Activated CD4-positive, alpha-beta T cell treated with anti-CD3 and anti-CD28 coated beads, Interleukin-2, amount 10 ng/mL, durations not matched to agents 24 days and 14 days (primary cell): ENCODE measurements around the gene BSCL2. TPM values are rescaled to one million over a fixed set of nuclear protein-coding genes. Genes with fewer than 3 reads are reported as not detected.
"Not testable (repeated sequence)": the region's sequence is repeated elsewhere in the genome, so short reads cannot be mapped to it uniquely, and the experiment has no call there.

Experiments used
- DNase-seq: peaks from one replicate; pipeline ENCODE4 v3.0.0; 2022
- H3K27ac Mint-ChIP-seq: one replicate; pipeline ENCODE4 v1.8.0; 2022; ENCODE audit warnings: mild to moderate bottlenecking, mixed read lengths
- H3K27me3 Mint-ChIP-seq: one replicate; pipeline ENCODE4 v1.8.0; 2022; ENCODE audit warnings: mixed read lengths
- H3K36me3 Mint-ChIP-seq: one replicate; pipeline ENCODE4 v1.8.0; 2022; ENCODE audit warnings: low read depth, mild to moderate bottlenecking, mixed read lengths
- H3K4me1 Mint-ChIP-seq: one replicate; pipeline ENCODE4 v1.8.0; 2021; ENCODE audit warnings: mixed read lengths
- H3K4me3 Mint-ChIP-seq: one replicate; pipeline ENCODE4 v1.8.0; 2022; ENCODE audit warnings: mild to moderate bottlenecking, moderate library complexity, mixed read lengths
- H3K9me3 Mint-ChIP-seq: one replicate; pipeline ENCODE4 v1.8.0; 2021; ENCODE audit warnings: mixed read lengths
- intact Hi-C: fragments of 100-400 bp; cut with micrococcal nuclease; formaldehyde crosslinking; loops from one replicate; pipeline ENCODE4 v1.15.1; 2023
- total RNA-seq: library from RNA; stranded (reverse); gene quantifications from 2 replicates; pipeline ENCODE4 v1.2.3, GENCODE V29; 2022

BSCL2 gene
- total RNA-seq, 1 donor from 2014 or later, result 32.4 TPM

DNA sequence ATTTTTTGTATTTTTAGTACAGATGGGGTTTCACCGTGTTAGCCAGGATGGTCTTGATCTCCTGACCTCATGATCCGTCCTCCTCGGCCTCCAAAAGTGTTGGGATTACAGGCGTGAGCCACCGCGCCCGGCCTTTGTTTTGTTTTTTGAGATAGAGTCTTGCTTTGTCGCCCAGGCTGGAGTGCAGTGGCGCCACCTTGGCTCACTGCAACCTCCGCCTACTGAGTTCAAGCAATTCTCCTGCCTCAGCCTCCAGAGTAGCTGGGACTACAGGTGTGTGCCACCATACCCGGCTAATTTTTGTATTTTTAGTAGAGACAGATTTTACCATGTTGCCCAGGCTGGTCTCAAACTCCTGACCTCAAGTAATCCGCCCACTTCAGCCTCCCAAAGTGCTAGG is 56.9 kb downstream of the BSCL2 start:
- Mint-ChIP-seq H3K4me1 (peaks cover 26% of the 10 kb centered on the region), H3K36me3 (peaks cover 24% of the 10 kb centered on the region)
- H3K27ac Mint-ChIP-seq, DNase-seq, H3K27me3 Mint-ChIP-seq, H3K4me3 Mint-ChIP-seq, H3K9me3 Mint-ChIP-seq, intact Hi-C loops: not testable (repeated sequence)

- no peaks in the 10 kb centered on the region for H3K9me3 Mint-ChIP-seq
- peaks cover 30% of the 10 kb centered on the region for H3K4me1 Mint-ChIP-seq
- intact Hi-C loops, result no loop called here
- H3K27ac Mint-ChIP-seq, result no peak overlapping the region
- peaks cover 29% of the 10 kb centered on the region for H3K36me3 Mint-ChIP-seq
- H3K4me3 Mint-ChIP-seq, result no peak overlapping the region
- H3K27me3 Mint-ChIP-seq, result no peaks in the 10 kb centered on the region
- DNase-seq, result no peak
Measured at GRCh38 chr11:62649486-62649885, 57.7 kb downstream of the BSCL2 start.

- no peak overlapping the region for H3K27ac Mint-ChIP-seq
- H3K4me1 Mint-ChIP-seq, result peaks cover 29% of the 10 kb centered on the region
- H3K4me3 Mint-ChIP-seq, result no peak overlapping the region
- no peak for DNase-seq
- H3K9me3 Mint-ChIP-seq, result no peaks in the 10 kb centered on the region
- H3K27me3 Mint-ChIP-seq, result no peaks in the 10 kb centered on the region
- intact Hi-C loops, result no loop called here
- peaks cover 35% of the 10 kb centered on the region for H3K36me3 Mint-ChIP-seq
Measured at GRCh38 chr11:62648967-62649364, 58.3 kb downstream of the BSCL2 start.

DNA sequence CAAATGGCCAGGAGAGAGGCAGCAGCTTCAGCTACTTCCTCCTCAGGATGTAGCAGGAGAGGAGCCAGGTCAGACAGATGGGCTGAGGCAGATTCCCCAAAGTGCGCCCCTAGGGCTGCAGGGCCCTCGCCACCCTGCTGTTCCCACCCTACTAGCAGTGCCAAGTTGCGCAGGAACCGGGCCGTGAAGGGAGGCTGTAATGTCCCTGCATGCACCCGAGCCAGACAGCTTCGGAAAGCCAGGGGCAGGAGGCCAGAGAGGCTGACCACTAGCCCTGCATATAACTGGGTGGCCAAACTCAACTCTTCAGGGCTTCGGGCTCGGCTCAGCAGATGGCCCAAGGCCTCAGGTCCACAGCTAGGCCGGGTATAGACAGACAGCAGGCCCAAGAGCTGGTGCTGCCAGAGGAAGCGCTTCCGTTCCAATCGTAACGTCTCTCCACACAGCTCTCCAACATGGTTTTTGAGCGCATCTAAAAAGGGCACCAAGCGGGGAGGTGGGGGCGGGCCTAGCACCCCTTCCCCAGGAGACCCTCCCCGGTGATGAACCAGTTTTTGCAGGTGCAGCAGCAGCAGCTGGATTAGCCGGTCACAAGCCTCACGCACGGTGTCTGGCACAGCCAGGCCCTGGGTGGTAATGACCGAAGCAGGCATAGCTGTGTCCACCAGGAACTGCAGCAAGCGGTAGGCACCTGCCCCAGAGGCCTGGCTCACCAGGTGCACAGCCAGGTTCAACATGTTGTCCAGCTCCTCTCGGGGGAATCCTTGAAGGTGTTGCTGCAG is 58.8 kb downstream of the BSCL2 start:
- H3K36me3 Mint-ChIP-seq, result peaks cover 36% of the 10 kb centered on the region
- H3K27me3 Mint-ChIP-seq, result no peaks in the 10 kb centered on the region
- H3K27ac Mint-ChIP-seq, result no peak overlapping the region
- H3K4me3 Mint-ChIP-seq, result no peak overlapping the region
- intact Hi-C loops, result no loop called here
- DNase-seq, result no peak
- no peaks in the 10 kb centered on the region for H3K9me3 Mint-ChIP-seq
- peaks cover 26% of the 10 kb centered on the region for H3K4me1 Mint-ChIP-seq

DNA sequence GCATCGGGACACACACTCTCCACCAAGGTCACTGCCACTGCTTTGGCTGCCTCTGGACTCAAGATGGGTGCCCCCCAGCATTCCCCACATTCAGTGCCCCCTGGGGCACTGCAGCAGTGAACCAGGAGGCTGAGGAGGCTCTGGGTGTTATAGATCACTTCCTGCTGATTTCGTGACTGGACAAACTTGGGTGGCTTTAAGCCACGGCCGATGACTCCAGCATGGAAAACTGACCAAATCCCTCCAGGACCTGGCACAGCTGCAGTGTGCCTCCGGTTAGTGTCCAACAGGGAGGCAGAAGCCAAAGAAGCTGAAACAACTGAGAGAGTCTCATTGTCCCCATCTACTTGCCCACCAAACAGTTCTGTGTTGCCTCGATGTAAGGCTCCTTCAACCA is 59.6 kb downstream of the BSCL2 start:
- intact Hi-C loops, result loop anchor here (2.0 kb wide), 1 partner anchor 75 kb away; the partner anchor contains the start of gene EEF1G
- no peak overlapping the region for H3K27ac Mint-ChIP-seq

GRCh38 chr11:62646825-62647608 is 60.2 kb downstream of the BSCL2 start:
- DNase-seq, result no peak
- Mint-ChIP-seq H3K27me3 (no peaks in the 10 kb centered on the region), H3K36me3 (peaks cover 41% of the 10 kb centered on the region), H3K27ac (peak overlapping the region; percentile 96), H3K4me3 (peak overlapping the region; percentile 99), H3K4me1 (peaks cover 20% of the 10 kb centered on the region), H3K9me3 (no peaks in the 10 kb centered on the region)
- intact Hi-C loops, result loop anchor here (1.0 to 2.0 kb wide), 6 partner anchors 18 to 81 kb away; partner anchors contain the start of genes C11orf98, CSKMT, EEF1G and ROM1

More for the DNA sequence above, 59.6 kb downstream of the BSCL2 start:
- Mint-ChIP-seq H3K36me3 (peaks cover 42% of the 10 kb centered on the region), H3K4me1 (peaks cover 24% of the 10 kb centered on the region), H3K9me3 (no peaks in the 10 kb centered on the region), H3K27me3 (no peaks in the 10 kb centered on the region), H3K4me3 (no peak overlapping the region)
- DNase-seq, result no peak

DNA sequence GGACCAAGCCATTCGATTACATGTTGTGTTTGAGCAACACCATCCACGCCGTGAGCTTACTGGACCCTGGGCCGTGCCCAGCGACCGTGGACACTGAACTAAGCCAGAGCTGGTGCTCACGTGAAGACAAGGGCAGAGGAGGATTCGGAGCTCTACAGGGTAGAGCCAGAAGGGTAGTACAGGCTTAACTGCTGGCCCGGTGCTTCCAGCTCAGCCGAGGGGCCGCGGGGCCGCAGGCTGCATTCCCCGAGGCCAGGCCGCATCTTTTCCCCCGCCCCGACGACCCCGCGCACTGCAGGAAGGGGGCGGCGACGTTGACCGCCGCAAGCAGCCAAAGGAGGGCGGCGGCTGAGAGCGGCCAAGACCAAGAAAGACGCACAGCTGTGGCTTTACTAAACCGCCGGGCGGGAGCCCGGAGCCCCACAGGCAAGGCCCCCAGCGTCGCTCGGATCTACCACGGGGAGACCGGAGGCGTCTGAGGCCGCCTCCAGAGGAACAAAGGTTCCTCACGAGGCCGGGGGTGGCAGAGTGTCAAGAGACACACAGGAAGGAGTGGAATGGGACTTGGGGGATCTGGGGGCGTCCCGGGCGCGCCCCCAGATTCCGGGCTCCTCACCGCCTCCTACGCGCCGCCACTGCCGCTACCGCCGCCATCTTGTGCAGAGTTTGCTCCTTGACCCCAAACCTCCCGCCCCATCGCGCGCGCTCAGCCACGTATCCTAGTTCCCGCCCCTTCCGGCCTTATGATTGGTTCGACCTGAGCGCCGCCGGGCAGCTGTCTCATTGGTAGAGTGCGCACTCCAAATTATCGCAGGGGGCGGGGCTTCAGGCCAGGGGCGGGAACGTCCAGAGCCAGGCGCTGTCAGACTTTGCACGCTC is 61.0 kb downstream of the BSCL2 start, which contains the start of gene GANAB:
Gene GANAB (minus strand): TSS at position 668 of the 879 bp plus-strand sequence. CDS start 14 bp downstream, at position 654.
- peaks cover 44% of the 10 kb centered on the region for H3K36me3 Mint-ChIP-seq
- H3K9me3 Mint-ChIP-seq, result no peaks in the 10 kb centered on the region
- H3K4me3 Mint-ChIP-seq, result peak within 1 kb of the TSS; percentile 99
- H3K27me3 Mint-ChIP-seq, result no peaks in the 10 kb centered on the region
- peak within 1 kb of the TSS; percentile 96 for H3K27ac Mint-ChIP-seq
- peak; percentile 99 for DNase-seq
- peaks cover 21% of the 10 kb centered on the region for H3K4me1 Mint-ChIP-seq
- intact Hi-C loops, result loop anchor here (1.0 to 2.0 kb wide), 6 partner anchors 19 to 82 kb away; partner anchors contain the start of genes C11orf98, CSKMT, EEF1G and ROM1

- DNase-seq, result no peak
- Mint-ChIP-seq H3K27ac (peak overlapping the region; percentile 96), H3K27me3 (no peaks in the 10 kb centered on the region), H3K4me3 (peak overlapping the region; percentile 99), H3K9me3 (no peaks in the 10 kb centered on the region), H3K36me3 (peaks cover 47% of the 10 kb centered on the region), H3K4me1 (peaks cover 25% of the 10 kb centered on the region)
- intact Hi-C loops, result no loop called here
Measured at GRCh38 chr11:62645671-62645945, 61.6 kb downstream of the BSCL2 start.

DNA sequence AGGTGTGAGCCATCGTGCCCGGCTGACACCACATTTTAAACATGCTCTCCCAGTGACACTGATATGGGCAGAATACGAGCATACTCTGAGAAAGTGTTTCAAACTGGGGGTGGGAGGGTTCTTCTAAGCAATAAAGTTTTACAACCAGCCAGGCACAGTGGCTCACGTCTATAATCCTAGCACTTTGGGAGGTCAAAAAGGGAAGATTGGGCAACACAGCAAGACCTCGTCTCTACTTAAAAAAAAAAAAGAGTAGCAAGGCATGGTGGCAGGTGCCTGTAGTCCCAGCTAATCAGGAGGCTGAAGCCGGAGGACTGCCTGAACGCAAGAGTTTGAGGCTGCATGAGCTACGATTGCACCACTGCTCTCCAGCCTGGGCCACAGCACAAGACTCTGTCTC is 63.0 kb downstream of the BSCL2 start:
- H3K4me3 Mint-ChIP-seq, result peak overlapping the region; percentile 30
- intact Hi-C loops, result no loop called here
- peaks cover 47% of the 10 kb centered on the region for H3K36me3 Mint-ChIP-seq
- H3K27ac Mint-ChIP-seq, result peak overlapping the region; percentile 41
- no peaks in the 10 kb centered on the region for H3K27me3 Mint-ChIP-seq
- peaks cover 34% of the 10 kb centered on the region for H3K4me1 Mint-ChIP-seq
- no peak for DNase-seq
- no peaks in the 10 kb centered on the region for H3K9me3 Mint-ChIP-seq

Other genes with a start within 250 kb of the BSCL2 start
- 88.8 and 91.5 TPM in 2 replicates for gene AHNAK, start 160.6 kb downstream of the BSCL2 start, total RNA-seq
- gene EEF1G, start 133.5 kb downstream of the BSCL2 start, total RNA-seq, result 1,271 and 1,309 TPM in 2 replicates
- 45.3 and 50.9 TPM in 2 replicates for gene TUT1, start 115.9 kb downstream of the BSCL2 start, total RNA-seq
- 219 and 220 TPM in 2 replicates for gene MTA2, start 105.6 kb downstream of the BSCL2 start, total RNA-seq
- gene EML3, start 94.6 kb downstream of the BSCL2 start, total RNA-seq, result 161 and 166 TPM in 2 replicates
- gene ROM1, start 94.2 kb downstream of the BSCL2 start, total RNA-seq, result 2.3 and 3.1 TPM in 2 replicates
- gene B3GAT3, start 85.4 kb downstream of the BSCL2 start, total RNA-seq, result 80.3 and 91.4 TPM in 2 replicates
- 251 and 257 TPM in 2 replicates for gene GANAB, start 60.8 kb downstream of the BSCL2 start, total RNA-seq
- 36.5 and 36.6 TPM in 2 replicates for gene INTS5, start 54.1 kb downstream of the BSCL2 start, total RNA-seq
- gene C11orf98, start 42.2 kb downstream of the BSCL2 start, total RNA-seq, result 143 and 147 TPM in 2 replicates
- gene CSKMT, start 42.1 kb downstream of the BSCL2 start, total RNA-seq, result 59.5 and 60.9 TPM in 2 replicates
- 8.6 and 9.4 TPM in 2 replicates for gene UQCC3, start 35.8 kb downstream of the BSCL2 start, total RNA-seq
- gene LBHD1, start 35.2 kb downstream of the BSCL2 start, total RNA-seq, result 21.5 and 23.0 TPM in 2 replicates
- 118 and 121 TPM in 2 replicates for gene UBXN1, start 28.4 kb downstream of the BSCL2 start, total RNA-seq
- gene LRRN4CL, start 17.9 kb downstream of the BSCL2 start, total RNA-seq, result 0.16 and 0.17 TPM in 2 replicates
- gene GNG3, start 252 bp upstream of the BSCL2 start, total RNA-seq, result 0.24 TPM in 1 of 2 replicates, not detected in the other
- gene HNRNPUL2, start 20.0 kb upstream of the BSCL2 start, total RNA-seq, result 60.5 and 60.6 TPM in 2 replicates
- gene TTC9C, start 21.1 kb upstream of the BSCL2 start, total RNA-seq, result 32.7 and 33.3 TPM in 2 replicates
- 7.5 and 11.1 TPM in 2 replicates for gene ZBTB3, start 46.7 kb upstream of the BSCL2 start, total RNA-seq
- 138 and 155 TPM in 2 replicates for gene POLR2G, start 54.2 kb upstream of the BSCL2 start, total RNA-seq
- gene TAF6L, start 64.0 kb upstream of the BSCL2 start, total RNA-seq, result 20.1 and 20.2 TPM in 2 replicates
- 32.9 and 36.3 TPM in 2 replicates for gene TMEM179B, start 80.0 kb upstream of the BSCL2 start, total RNA-seq
- 15.0 and 16.5 TPM in 2 replicates for gene TMEM223, start 84.6 kb upstream of the BSCL2 start, total RNA-seq
- gene NXF1, start 98.0 kb upstream of the BSCL2 start, total RNA-seq, result 133 and 147 TPM in 2 replicates
- 28.1 and 33.5 TPM in 2 replicates for gene STX5, start 124.6 kb upstream of the BSCL2 start, total RNA-seq
- 0.79 and 2.0 TPM in 2 replicates for gene TEX54, start 125.4 kb upstream of the BSCL2 start, total RNA-seq
- 145 and 153 TPM in 2 replicates for gene WDR74, start 132.2 kb upstream of the BSCL2 start, total RNA-seq
- 364 and 379 TPM in 2 replicates for gene SLC3A2, start 173.5 kb upstream of the BSCL2 start, total RNA-seq
- gene CHRM1, start 213.9 kb upstream of the BSCL2 start, total RNA-seq, result not detected in 2 replicates